IPS DF 6.9 (cell line): ENCODE data around the gene SMIM3.

Experiments
- DNase-seq: peaks from one replicate; pipeline ENCODE4 v3.0.0-alpha.2; 2013; ENCODE audit warnings: low read depth, low spot score
- H3K27ac ChIP-seq: one replicate; pipeline ENCODE4 v1.5.1; 2013; ENCODE audit warnings: low read length, control low read depth
- H3K27me3 ChIP-seq: 2 replicates; pipeline ENCODE4 v1.6.1; 2013; ENCODE audit warnings: mild to moderate bottlenecking, low read length; ENCODE audit not compliant: control insufficient read depth, insufficient read depth
- H3K36me3 ChIP-seq: 2 replicates; pipeline ENCODE4 v1.6.1; 2013; ENCODE audit warnings: low read length; ENCODE audit not compliant: control insufficient read depth, insufficient read depth
- H3K4me1 ChIP-seq: 2 replicates; pipeline ENCODE4 v1.6.1; 2013; ENCODE audit warnings: low read length; ENCODE audit not compliant: control insufficient read depth, insufficient read depth
- H3K4me3 ChIP-seq: 2 replicates; pipeline ENCODE4 v1.5.1; 2013; ENCODE audit warnings: mild to moderate bottlenecking, low read length
- H3K9me3 ChIP-seq: 2 replicates; pipeline ENCODE4 v1.6.1; 2013; ENCODE audit warnings: low read length, inconsistent platforms; ENCODE audit not compliant: control insufficient read depth, insufficient read depth
- WGBS: extraction: QIAGEN DNeasy Blood & Tissue Kit; methylation state at CpG from one replicate; pipeline ENCODE4 v1.1.7; 2013; ENCODE audit warnings: mixed read lengths, missing lambda C conversion rate; ENCODE audit not compliant: insufficient read length, insufficient coverage; 5-methylcytosine and 5-hydroxymethylcytosine counted together

SMIM3 gene

DNA sequence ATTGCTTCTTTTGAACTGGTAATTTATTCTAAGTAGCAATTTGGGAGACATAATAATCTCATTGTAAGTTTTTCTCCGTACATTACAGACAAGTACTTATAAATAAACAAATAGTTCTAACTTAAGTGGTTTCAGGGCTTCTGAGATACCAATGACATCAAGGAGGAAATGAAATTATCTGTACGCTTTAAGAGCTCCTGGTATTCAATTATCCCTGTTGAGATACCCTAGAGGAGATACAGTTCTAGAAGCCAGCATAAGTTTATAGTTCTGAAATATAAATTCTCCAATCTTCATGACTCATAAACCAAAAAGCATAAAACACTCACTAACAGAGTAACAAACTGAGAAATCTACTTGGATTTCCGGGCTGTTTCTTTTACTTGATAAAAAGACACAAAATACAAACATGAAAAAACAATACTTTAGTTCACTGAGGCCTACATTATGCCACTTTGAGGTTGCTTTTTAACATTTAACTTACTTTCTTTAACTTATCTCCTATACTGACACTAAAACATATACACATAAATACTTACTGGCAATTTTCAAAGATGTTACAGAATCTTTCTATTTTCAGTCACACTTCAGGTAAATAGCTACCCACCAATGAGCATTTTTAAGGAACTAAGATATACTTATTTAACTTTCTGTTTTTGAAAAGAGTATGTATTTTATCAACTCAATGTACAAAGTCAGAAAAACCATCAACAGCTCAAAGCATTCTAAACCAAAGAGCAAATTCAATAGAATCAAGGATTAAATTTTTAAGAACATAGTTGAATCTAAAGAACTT lies 27.3 kb upstream of the SMIM3 start:
- H3K4me1 ChIP-seq, result no peaks in the 10 kb centered on the region
- H3K4me3 ChIP-seq, result no peak overlapping the region
- H3K27ac ChIP-seq, result no peak overlapping the region
- H3K27me3 ChIP-seq, result no peaks in the 10 kb centered on the region
- H3K36me3 ChIP-seq, result no peaks in the 10 kb centered on the region; the same call in 1 of the 2 replicates
- H3K9me3 ChIP-seq, result no peaks in the 10 kb centered on the region
- WGBS, result no CpG with 5 or more reads among the region's 3 CpGs
- DNase-seq, result no peak

- DNase-seq, result no peak
- H3K36me3 ChIP-seq, result no peaks in the 10 kb centered on the region; the same call in 1 of the 2 replicates
- no peak overlapping the region for H3K4me3 ChIP-seq
- WGBS, result no CpG with 5 or more reads among the region's 5 CpGs
- no peak overlapping the region for H3K27ac ChIP-seq
- no peaks in the 10 kb centered on the region for H3K9me3 ChIP-seq
- H3K4me1 ChIP-seq, result no peaks in the 10 kb centered on the region
- H3K27me3 ChIP-seq, result no peaks in the 10 kb centered on the region
Observed at GRCh38 chr5:150753463-150753862, 25.1 kb upstream of the SMIM3 start.

DNA sequence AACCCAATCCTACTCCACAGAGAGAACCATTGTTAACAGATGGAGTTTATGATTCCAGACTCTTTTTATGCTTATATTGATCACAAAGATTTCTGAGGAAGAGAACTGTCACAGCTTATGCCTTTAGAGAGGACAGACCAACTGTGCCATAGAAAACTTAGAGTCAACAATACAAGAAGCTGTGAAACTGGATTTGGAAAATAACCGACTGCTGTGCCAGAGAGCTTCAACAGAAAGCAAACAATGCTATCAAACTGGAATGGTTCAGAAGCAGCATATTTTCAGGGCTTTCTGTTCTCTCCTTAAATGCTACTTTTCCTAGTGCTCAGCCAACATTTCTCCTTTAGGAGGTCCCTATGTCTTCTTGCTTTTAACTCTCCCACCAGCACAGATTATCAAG lies 24.7 kb upstream of the SMIM3 start:
- no peaks in the 10 kb centered on the region for H3K9me3 ChIP-seq
- no peak for DNase-seq
- no peak overlapping the region for H3K27ac ChIP-seq
- H3K27me3 ChIP-seq, result no peaks in the 10 kb centered on the region
- no CpG with 5 or more reads among the region's 1 CpG for WGBS
- no peak overlapping the region for H3K4me3 ChIP-seq
- no peaks in the 10 kb centered on the region for H3K4me1 ChIP-seq
- H3K36me3 ChIP-seq, result no peaks in the 10 kb centered on the region; the same call in 1 of the 2 replicates

- Histone ChIP-seq H3K4me3 (no peak overlapping the region), H3K27ac (no peak overlapping the region), H3K4me1 (no peaks in the 10 kb centered on the region), H3K36me3 (no peaks in the 10 kb centered on the region; the same call in 1 of the 2 replicates), H3K27me3 (no peaks in the 10 kb centered on the region), H3K9me3 (no peaks in the 10 kb centered on the region)
- no peak for DNase-seq
- no CpG with 5 or more reads among the region's 1 CpG for WGBS
Observed at GRCh38 chr5:150757087-150757649, 21.4 kb upstream of the SMIM3 start.

GRCh38 chr5:150758203-150758530 lies 20.4 kb upstream of the SMIM3 start:
- DNase-seq, result no peak
- Histone ChIP-seq H3K36me3 (no peaks in the 10 kb centered on the region; the same call in 1 of the 2 replicates), H3K27me3 (no peaks in the 10 kb centered on the region), H3K4me3 (peak overlapping the region; percentile 85), H3K4me1 (no peaks in the 10 kb centered on the region), H3K27ac (no peak overlapping the region), H3K9me3 (no peaks in the 10 kb centered on the region)
- WGBS, result no CpG with 5 or more reads among the region's 12 CpGs

DNA sequence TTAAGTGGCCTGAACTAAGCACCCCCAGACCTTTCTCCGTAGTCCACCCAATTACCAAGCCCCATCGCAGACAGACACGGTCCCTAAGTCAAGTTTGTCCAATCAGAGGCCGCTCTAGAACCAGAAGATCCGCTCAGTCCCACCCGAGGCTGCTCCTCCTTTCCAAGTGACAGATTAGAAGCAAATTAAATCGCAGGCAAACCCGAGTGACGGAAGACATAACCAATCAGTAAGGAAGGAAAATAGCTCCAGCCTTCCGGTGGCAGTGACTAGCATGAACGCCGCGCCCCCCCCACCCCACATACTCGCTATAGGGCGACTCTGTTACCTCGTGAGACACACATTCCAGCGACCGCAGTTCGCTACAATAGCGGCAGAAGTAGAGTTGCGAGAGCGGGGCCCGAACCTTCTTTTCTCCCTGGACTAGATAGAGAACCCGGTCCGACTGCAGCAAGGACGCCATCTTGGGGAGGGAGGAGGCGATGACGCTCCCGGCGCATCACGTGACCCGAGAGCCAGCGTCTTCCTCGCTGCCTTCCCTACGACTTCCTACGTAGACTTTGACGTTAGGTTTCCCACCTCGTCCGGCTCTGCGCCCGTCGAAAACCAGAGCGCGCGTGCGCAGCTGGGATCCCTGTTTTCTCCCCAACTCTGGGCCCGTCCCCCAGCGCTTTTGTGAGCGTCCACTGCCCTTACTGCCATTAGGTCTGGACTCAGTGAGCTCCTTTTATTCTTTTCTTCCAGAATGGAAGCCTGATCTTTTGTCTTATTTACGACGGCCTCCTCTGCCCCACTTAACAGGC lies 19.8 kb upstream of the SMIM3 start, which contains the start of gene DCTN4:
DCTN4 (minus strand) TSS at position 487 of the 803 bp plus-strand sequence; CDS start at position 463, 24 bp downstream.
- peak; percentile 97 for DNase-seq
- H3K4me1 ChIP-seq, result no peaks in the 10 kb centered on the region
- H3K27ac ChIP-seq, result no peak within 1 kb of the TSS
- no CpG with 5 or more reads among the region's 51 CpGs for WGBS
- peak within 1 kb of the TSS; percentile 85 for H3K4me3 ChIP-seq
- no peaks in the 10 kb centered on the region for H3K27me3 ChIP-seq
- no peaks in the 10 kb centered on the region; the same call in 1 of the 2 replicates for H3K36me3 ChIP-seq
- no peaks in the 10 kb centered on the region for H3K9me3 ChIP-seq

DNA sequence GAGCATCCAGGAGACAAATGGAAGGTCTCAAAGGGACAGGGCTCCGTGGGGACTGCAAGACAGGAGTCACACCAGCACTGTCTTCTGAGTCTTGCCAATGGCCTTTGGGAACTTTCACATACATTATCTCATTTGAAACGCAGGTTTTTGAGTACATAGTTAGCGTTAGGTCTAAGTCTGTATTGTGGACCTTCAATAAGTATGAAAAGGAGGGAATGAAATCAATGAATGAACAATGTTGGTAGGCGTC lies 19.3 kb upstream of the SMIM3 start:
- Histone ChIP-seq H3K36me3 (no peaks in the 10 kb centered on the region; the same call in 1 of the 2 replicates), H3K4me1 (no peaks in the 10 kb centered on the region), H3K9me3 (no peaks in the 10 kb centered on the region), H3K4me3 (peak overlapping the region; percentile 85; the same call in 1 of the 2 replicates), H3K27ac (no peak overlapping the region), H3K27me3 (no peaks in the 10 kb centered on the region)
- DNase-seq, result no peak
- WGBS, result no CpG with 5 or more reads among the region's 4 CpGs

- no peak for DNase-seq
Observed at GRCh38 chr5:150762211-150762610, 16.3 kb upstream of the SMIM3 start.

GRCh38 chr5:150763023-150763769 lies 15.4 kb upstream of the SMIM3 start:
- Histone ChIP-seq H3K4me1 (no peaks in the 10 kb centered on the region), H3K4me3 (no peak overlapping the region), H3K9me3 (no peaks in the 10 kb centered on the region), H3K36me3 (no peaks in the 10 kb centered on the region), H3K27me3 (no peaks in the 10 kb centered on the region), H3K27ac (no peak overlapping the region)
- WGBS, result no CpG with 5 or more reads among the region's 7 CpGs
- no peak for DNase-seq

More at GRCh38 chr5:150762211-150762610, 16.3 kb upstream of the SMIM3 start:
- no CpG with 5 or more reads among the region's 5 CpGs for WGBS
- Histone ChIP-seq H3K36me3 (no peaks in the 10 kb centered on the region), H3K27ac (no peak overlapping the region), H3K9me3 (no peaks in the 10 kb centered on the region), H3K27me3 (no peaks in the 10 kb centered on the region), H3K4me3 (no peak overlapping the region), H3K4me1 (no peaks in the 10 kb centered on the region)

DNA sequence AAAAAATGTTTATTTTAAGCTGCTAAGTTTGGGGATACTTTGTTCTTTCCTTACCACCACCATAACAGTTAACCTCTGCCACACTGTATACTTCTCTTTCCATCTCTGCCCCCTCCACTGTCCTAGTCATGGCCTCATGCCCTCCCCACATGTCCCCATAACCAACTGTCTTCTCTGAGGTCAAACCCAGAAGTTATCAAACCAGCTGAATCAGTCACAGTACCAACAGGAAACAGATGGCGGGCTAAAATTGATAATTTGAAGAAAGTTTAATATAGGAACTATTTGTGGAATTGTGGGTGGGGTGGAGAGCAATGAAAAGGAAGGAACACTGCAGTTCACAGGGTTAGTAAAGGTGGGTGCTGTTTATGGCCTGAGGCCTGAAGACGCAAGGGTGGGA lies 14.0 kb upstream of the SMIM3 start:
- H3K36me3 ChIP-seq, result no peaks in the 10 kb centered on the region
- H3K4me1 ChIP-seq, result no peaks in the 10 kb centered on the region
- no peaks in the 10 kb centered on the region for H3K9me3 ChIP-seq
- no peak overlapping the region for H3K27ac ChIP-seq
- H3K27me3 ChIP-seq, result no peaks in the 10 kb centered on the region
- no peak for DNase-seq
- no CpG with 5 or more reads among the region's 2 CpGs for whole genome bisulfite sequencing
- no peak overlapping the region for H3K4me3 ChIP-seq
